GM21825 (cell line): Measurements from ENCODE around the gene IQSEC1.

Source experiments
- ATAC-seq: cut with Tn5 transposase; IDR thresholded peaks from one replicate; pipeline ENCODE4 v1.9.1; 2021; ENCODE audit warnings: mild to moderate bottlenecking, moderate library complexity; ENCODE audit not compliant: unreplicated experiment

The IQSEC1 gene

GRCh38 chr3:13005301-13005700 is 67.9 kb downstream of the IQSEC1 start:
- ATAC-seq, result no peak

- no peak for ATAC-seq
Measured at GRCh38 chr3:13004376-13004775, 68.9 kb downstream of the IQSEC1 start.

GRCh38 chr3:13003608-13004007 is 69.6 kb downstream of the IQSEC1 start:
- ATAC-seq, result no peak

GRCh38 chr3:13002398-13003124 is 70.7 kb downstream of the IQSEC1 start:
- ATAC-seq, result peak; percentile 55

GRCh38 chr3:12999147-13000140 is 73.8 kb downstream of the IQSEC1 start:
- ATAC-seq, result peak; percentile 47

GRCh38 chr3:12998648-12999047 is 74.6 kb downstream of the IQSEC1 start:
- no peak for ATAC-seq

- no peak for ATAC-seq
Measured at GRCh38 chr3:12997387-12997786, 75.8 kb downstream of the IQSEC1 start.

- no peak for ATAC-seq
Measured at GRCh38 chr3:12996181-12996506, 77.1 kb downstream of the IQSEC1 start.

GRCh38 chr3:12995389-12996180 is 77.6 kb downstream of the IQSEC1 start:
- no peak for ATAC-seq

GRCh38 chr3:12994607-12995388 is 78.4 kb downstream of the IQSEC1 start:
- ATAC-seq, result peak; percentile 71

GRCh38 chr3:12994357-12994606 is 78.9 kb downstream of the IQSEC1 start:
- ATAC-seq, result no peak

- ATAC-seq, result no peak
Measured at GRCh38 chr3:12993517-12994356, 79.5 kb downstream of the IQSEC1 start.

- no peak for ATAC-seq
Measured at GRCh38 chr3:12992629-12993516, 80.4 kb downstream of the IQSEC1 start.

GRCh38 chr3:12991861-12992281 is 81.4 kb downstream of the IQSEC1 start:
- ATAC-seq, result no peak

- no peak for ATAC-seq
Measured at GRCh38 chr3:12991481-12991837, 81.8 kb downstream of the IQSEC1 start.

GRCh38 chr3:12990781-12991480 is 82.3 kb downstream of the IQSEC1 start:
- ATAC-seq, result no peak

- ATAC-seq, result no peak
Measured at GRCh38 chr3:12990306-12990705, 82.9 kb downstream of the IQSEC1 start.

GRCh38 chr3:12988728-12989454 is 84.3 kb downstream of the IQSEC1 start:
- no peak for ATAC-seq
